ENCODE results near the gene HRH3. TPM values are rescaled to one million over a fixed set of nuclear protein-coding genes. Genes with fewer than 3 reads are reported as not detected.

The HRH3 gene
- total RNA-seq, 1 donor from 2014 or later = not detected

- Histone ChIP-seq H3K4me3 (peak overlapping the region; percentile 82), H3K9me3 (replicated peaks) (no peaks in the 10 kb centered on the region), H3K27me3 (ENCODE audit: low read depth) (peaks cover 12% of the 10 kb centered on the region), H3K4me1 (peaks cover 69% of the 10 kb centered on the region), H3K36me3 (no peaks in the 10 kb centered on the region), H3K27ac (replicated peaks) (peak overlapping the region; percentile 93)
- intact Hi-C loops (cut with micrococcal nuclease) = no loop called here
- no peak for TF ChIP-seq CTCF (IDR thresholded peaks at IDR 0.05; ENCODE audit: borderline replicate concordance)
- no peak for DNase-seq
These were observed 16.1 kb upstream of the HRH3 start for GRCh38 chr20:62236200-62236599.

GRCh38 chr20:62235777-62236157 lies 15.7 kb upstream of the HRH3 start:
- H3K9me3 ChIP-seq (replicated peaks) = no peaks in the 10 kb centered on the region
- intact Hi-C loops (cut with micrococcal nuclease) = no loop called here
- peak overlapping the region; percentile 93 for H3K27ac ChIP-seq (replicated peaks)
- H3K36me3 ChIP-seq = no peaks in the 10 kb centered on the region
- DNase-seq = no peak
- no peak for TF ChIP-seq CTCF (IDR thresholded peaks at IDR 0.05; ENCODE audit: borderline replicate concordance)
- H3K4me3 ChIP-seq = peak overlapping the region; percentile 82
- H3K4me1 ChIP-seq = peaks cover 64% of the 10 kb centered on the region
- H3K27me3 ChIP-seq (ENCODE audit: low read depth) = peaks cover 12% of the 10 kb centered on the region

GRCh38 chr20:62235001-62235776 lies 15.1 kb upstream of the HRH3 start:
- Histone ChIP-seq H3K27me3 (ENCODE audit: low read depth) (peaks cover 12% of the 10 kb centered on the region), H3K9me3 (replicated peaks) (no peaks in the 10 kb centered on the region), H3K4me3 (peak overlapping the region; percentile 82), H3K4me1 (peaks cover 58% of the 10 kb centered on the region), H3K27ac (replicated peaks) (peak overlapping the region; percentile 93), H3K36me3 (no peaks in the 10 kb centered on the region)
- DNase-seq = peak; percentile 39
- TF ChIP-seq CTCF (IDR thresholded peaks at IDR 0.05; ENCODE audit: borderline replicate concordance) = no peak
- intact Hi-C loops (cut with micrococcal nuclease) = no loop called here

GRCh38 chr20:62234339-62234738 lies 14.3 kb upstream of the HRH3 start:
- Histone ChIP-seq H3K27me3 (ENCODE audit: low read depth) (peaks cover 12% of the 10 kb centered on the region), H3K27ac (replicated peaks) (peak overlapping the region; percentile 93), H3K4me1 (peaks cover 50% of the 10 kb centered on the region), H3K4me3 (peak overlapping the region; percentile 82), H3K9me3 (replicated peaks) (no peaks in the 10 kb centered on the region), H3K36me3 (no peaks in the 10 kb centered on the region)
- DNase-seq = peak; percentile 55
- intact Hi-C loops (cut with micrococcal nuclease) = no loop called here
- no peak for TF ChIP-seq CTCF (IDR thresholded peaks at IDR 0.05; ENCODE audit: borderline replicate concordance)

DNA sequence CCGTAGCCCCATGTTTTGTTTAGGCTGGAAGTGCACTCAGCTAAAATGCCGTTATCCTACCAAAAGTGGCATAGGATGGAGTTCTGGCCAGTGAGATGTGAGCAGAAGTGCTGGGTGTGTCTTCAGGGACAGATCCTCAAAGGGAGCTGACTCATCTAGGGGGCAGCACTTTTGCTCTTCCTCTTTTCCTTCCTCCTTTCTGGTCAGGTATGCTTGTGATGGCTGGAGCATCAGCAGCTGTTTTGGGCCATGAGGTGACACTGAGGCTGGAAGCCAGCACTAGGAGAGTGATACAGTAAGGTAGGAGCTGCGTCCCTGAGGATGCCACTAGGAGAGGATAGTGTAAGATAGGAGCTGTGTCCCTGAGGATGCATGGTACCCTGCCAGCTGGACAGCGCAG lies 13.6 kb upstream of the HRH3 start:
- H3K27ac ChIP-seq (replicated peaks) = peak overlapping the region; percentile 93
- H3K4me3 ChIP-seq = no peak overlapping the region
- DNase-seq = no peak
- intact Hi-C loops (cut with micrococcal nuclease) = no loop called here
- H3K4me1 ChIP-seq = peaks cover 43% of the 10 kb centered on the region
- no peaks in the 10 kb centered on the region for H3K9me3 ChIP-seq (replicated peaks)
- no peaks in the 10 kb centered on the region for H3K36me3 ChIP-seq
- H3K27me3 ChIP-seq (ENCODE audit: low read depth) = peaks cover 16% of the 10 kb centered on the region
- no peak for TF ChIP-seq CTCF (IDR thresholded peaks at IDR 0.05; ENCODE audit: borderline replicate concordance)

Data from left ventricle myocardium inferior (tissue), 1 donor.